ENCODE measurements around the gene KCNJ16. TPM values are rescaled to one million over a fixed set of nuclear protein-coding genes. Genes with fewer than 3 reads are reported as not detected.

Gene KCNJ16
- total RNA-seq, 1 donor from 2014 or later: 0.62 TPM

- Histone ChIP-seq H3K27ac (no peak overlapping the region), H3K9me3 (no peaks in the 10 kb centered on the region), H3K4me3 (no peak overlapping the region), H3K27me3 (ENCODE audit: low read depth) (no peaks in the 10 kb centered on the region), H3K4me1 (no peaks in the 10 kb centered on the region), H3K36me3 (no peaks in the 10 kb centered on the region)
- intact Hi-C loops (cut with DNase I): no loop called here
- TF ChIP-seq, protein P1, sequence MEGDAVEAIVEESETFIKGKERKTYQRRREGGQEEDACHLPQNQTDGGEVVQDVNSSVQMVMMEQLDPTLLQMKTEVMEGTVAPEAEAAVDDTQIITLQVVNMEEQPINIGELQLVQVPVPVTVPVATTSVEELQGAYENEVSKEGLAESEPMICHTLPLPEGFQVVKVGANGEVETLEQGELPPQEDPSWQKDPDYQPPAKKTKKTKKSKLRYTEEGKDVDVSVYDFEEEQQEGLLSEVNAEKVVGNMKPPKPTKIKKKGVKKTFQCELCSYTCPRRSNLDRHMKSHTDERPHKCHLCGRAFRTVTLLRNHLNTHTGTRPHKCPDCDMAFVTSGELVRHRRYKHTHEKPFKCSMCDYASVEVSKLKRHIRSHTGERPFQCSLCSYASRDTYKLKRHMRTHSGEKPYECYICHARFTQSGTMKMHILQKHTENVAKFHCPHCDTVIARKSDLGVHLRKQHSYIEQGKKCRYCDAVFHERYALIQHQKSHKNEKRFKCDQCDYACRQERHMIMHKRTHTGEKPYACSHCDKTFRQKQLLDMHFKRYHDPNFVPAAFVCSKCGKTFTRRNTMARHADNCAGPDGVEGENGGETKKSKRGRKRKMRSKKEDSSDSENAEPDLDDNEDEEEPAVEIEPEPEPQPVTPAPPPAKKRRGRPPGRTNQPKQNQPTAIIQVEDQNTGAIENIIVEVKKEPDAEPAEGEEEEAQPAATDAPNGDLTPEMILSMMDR (IDR thresholded peaks at IDR 0.05): no peak
- DNase-seq (no peak), ATAC-seq (no peak)
These were observed 30.6 kb downstream of the KCNJ16 start for GRCh38 chr17:70105641-70106040.

- intact Hi-C loops (cut with DNase I): no loop called here
- Histone ChIP-seq H3K4me1 (no peaks in the 10 kb centered on the region), H3K9me3 (no peaks in the 10 kb centered on the region), H3K36me3 (no peaks in the 10 kb centered on the region), H3K27ac (no peak overlapping the region), H3K27me3 (ENCODE audit: low read depth) (no peaks in the 10 kb centered on the region), H3K4me3 (no peak overlapping the region)
- TF ChIP-seq, protein P1 (IDR thresholded peaks at IDR 0.05): no peak
- no peak for ATAC-seq
- no peak for DNase-seq
These were observed 31.5 kb downstream of the KCNJ16 start for GRCh38 chr17:70106551-70106950.

- DNase-seq (no peak), ATAC-seq (no peak)
- Histone ChIP-seq H3K27ac (no peak overlapping the region), H3K9me3 (no peaks in the 10 kb centered on the region), H3K4me3 (no peak overlapping the region), H3K27me3 (ENCODE audit: low read depth) (no peaks in the 10 kb centered on the region), H3K4me1 (no peaks in the 10 kb centered on the region), H3K36me3 (no peaks in the 10 kb centered on the region)
- intact Hi-C loops (cut with DNase I): no loop called here
- TF ChIP-seq, protein P1 (IDR thresholded peaks at IDR 0.05): no peak
These were observed 32.4 kb downstream of the KCNJ16 start for GRCh38 chr17:70107441-70107840.

DNA sequence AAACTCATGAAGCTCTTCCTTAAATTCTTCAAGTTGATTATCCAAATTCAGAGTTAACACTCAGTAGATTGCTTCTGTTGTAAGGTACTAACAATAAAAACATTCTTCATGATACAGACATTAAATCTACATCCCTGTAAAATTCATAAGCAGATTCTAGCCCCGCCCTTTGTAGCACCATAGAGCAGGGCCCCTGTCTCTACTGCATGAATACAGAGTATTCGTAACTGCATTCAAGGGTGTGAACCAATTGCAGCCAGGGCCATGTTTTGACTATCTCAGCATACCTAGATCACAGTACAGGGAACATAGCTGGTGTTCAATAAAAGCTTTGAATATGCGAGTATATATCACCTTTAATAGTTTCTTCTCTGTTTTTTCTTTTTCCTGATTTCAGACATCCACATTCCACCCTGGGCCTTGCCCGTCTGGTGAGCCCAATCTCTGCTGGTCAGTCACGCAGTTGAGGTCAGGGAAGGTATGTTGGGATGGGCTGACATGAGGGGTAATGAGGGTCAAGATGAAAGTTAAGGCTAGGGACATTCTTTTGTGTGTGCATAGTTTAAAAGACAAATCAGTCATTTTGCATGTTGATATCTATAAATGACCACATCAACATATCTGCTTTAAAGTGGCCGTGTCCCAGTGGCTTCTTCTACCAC lies 33.0 kb downstream of the KCNJ16 start:
- TF ChIP-seq, protein P1 (IDR thresholded peaks at IDR 0.05): no peak
- no peaks in the 10 kb centered on the region for H3K9me3 ChIP-seq
- H3K27ac ChIP-seq: no peak overlapping the region
- H3K4me1 ChIP-seq: no peaks in the 10 kb centered on the region
- DNase-seq (no peak), ATAC-seq (no peak)
- intact Hi-C loops (cut with DNase I): no loop called here
- no peaks in the 10 kb centered on the region for H3K27me3 ChIP-seq (ENCODE audit: low read depth)
- no peaks in the 10 kb centered on the region for H3K36me3 ChIP-seq
- H3K4me3 ChIP-seq: no peak overlapping the region

DNA sequence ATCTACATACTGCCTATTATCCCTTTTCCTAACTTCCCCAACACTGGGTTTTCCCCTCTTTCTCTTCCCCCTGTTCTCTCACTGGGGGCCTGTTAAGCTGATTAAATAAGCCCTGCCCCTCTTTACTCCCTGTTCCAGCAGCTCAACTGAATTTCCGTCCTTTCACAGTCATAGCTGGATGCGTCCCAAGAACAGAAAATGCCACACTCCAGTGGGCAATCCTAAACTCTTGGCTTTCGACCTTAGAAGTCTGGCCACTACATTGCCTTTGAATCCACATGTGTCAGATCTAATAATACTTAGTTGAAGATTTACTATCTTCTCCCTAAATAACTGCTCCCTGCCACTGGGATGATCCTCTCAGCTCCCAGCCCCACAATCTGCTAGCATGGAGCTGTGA lies 34.5 kb downstream of the KCNJ16 start:
- Histone ChIP-seq H3K9me3 (no peaks in the 10 kb centered on the region), H3K4me1 (no peaks in the 10 kb centered on the region), H3K27ac (no peak overlapping the region), H3K4me3 (no peak overlapping the region), H3K27me3 (ENCODE audit: low read depth) (no peaks in the 10 kb centered on the region), H3K36me3 (no peaks in the 10 kb centered on the region)
- DNase-seq (no peak), ATAC-seq (no peak)
- intact Hi-C loops (cut with DNase I): no loop called here
- TF ChIP-seq, protein P1 (IDR thresholded peaks at IDR 0.05): no peak

Measured in lower lobe of right lung (tissue), 2 donors.